Osteocyte (in vitro differentiated cells): ENCODE data around the gene UBA1. TPM values are rescaled to one million over a fixed set of nuclear protein-coding genes. Genes with fewer than 3 reads are reported as not detected.
"Not testable (repeated sequence)": the region's sequence is repeated elsewhere in the genome, so short reads cannot be mapped to it uniquely, and the experiment has no call there.

Source experiments
- DNase-seq: peaks from one replicate; pipeline ENCODE4 v3.0.0; 2021; ENCODE audit warnings: mixed read lengths; ENCODE audit not compliant: unreplicated experiment; ENCODE audit errors: extremely low spot score
- H3K27ac Mint-ChIP-seq: one replicate; pipeline ENCODE4 v1.8.0; 2021; ENCODE audit warnings: mild to moderate bottlenecking, mixed read lengths; ENCODE audit not compliant: unreplicated experiment
- H3K27me3 Mint-ChIP-seq: one replicate; pipeline ENCODE4 v1.8.0; 2021; ENCODE audit warnings: mixed read lengths; ENCODE audit not compliant: unreplicated experiment
- H3K36me3 Mint-ChIP-seq: one replicate; pipeline ENCODE4 v1.8.0; 2021; ENCODE audit warnings: mixed read lengths; ENCODE audit not compliant: unreplicated experiment
- H3K4me1 Mint-ChIP-seq: one replicate; pipeline ENCODE4 v1.8.0; 2021; ENCODE audit warnings: mixed read lengths; ENCODE audit not compliant: unreplicated experiment
- H3K4me3 Mint-ChIP-seq: one replicate; pipeline ENCODE4 v1.8.0; 2021; ENCODE audit warnings: mild to moderate bottlenecking, moderate library complexity, mixed read lengths; ENCODE audit not compliant: unreplicated experiment
- H3K9me3 Mint-ChIP-seq: one replicate; pipeline ENCODE4 v1.8.0; 2021; ENCODE audit warnings: mixed read lengths; ENCODE audit not compliant: unreplicated experiment
- CTCF ChIP-seq: fragments of 200-600 bp; sonication (generic); IDR thresholded peaks from 2 replicates; pipeline ENCODE4 v1.5.0; 2021; ENCODE audit warnings: antibody characterized with exemption, mild to moderate bottlenecking, moderate library complexity
- total RNA-seq: library from RNA; stranded (reverse); gene quantifications from 2 replicates; pipeline ENCODE4 v1.2.1, GENCODE V29; 2021

Gene UBA1
- total RNA-seq, 1 donor from 2014 or later = 350 TPM

- Mint-ChIP-seq H3K9me3 (peaks cover 8% of the 10 kb centered on the region), H3K27ac (no peak overlapping the region), H3K4me3 (no peak overlapping the region), H3K27me3 (no peaks in the 10 kb centered on the region), H3K4me1 (no peaks in the 10 kb centered on the region), H3K36me3 (peaks cover 24% of the 10 kb centered on the region)
- TF ChIP-seq CTCF = no peak
- no peak for DNase-seq
Measured at GRCh38 chrX:47250017-47250347, 56.4 kb downstream of the UBA1 start.

- not testable (repeated sequence) for H3K4me1 Mint-ChIP-seq, H3K36me3 Mint-ChIP-seq, H3K9me3 Mint-ChIP-seq, DNase-seq, H3K4me3 Mint-ChIP-seq, H3K27ac Mint-ChIP-seq, H3K27me3 Mint-ChIP-seq
Measured at GRCh38 chrX:47257620-47258019, 64.0 kb downstream of the UBA1 start.

Other genes with a start within 250 kb of the UBA1 start
- 0.18 TPM in 1 of 2 replicates, not detected in the other for gene RGN, start 115.4 kb upstream of the UBA1 start, total RNA-seq
- 79.8 and 83.6 TPM in 2 replicates for gene NDUFB11, start 49.1 kb upstream of the UBA1 start, total RNA-seq
- 36.9 and 37.6 TPM in 2 replicates for gene RBM10, start 48.6 kb upstream of the UBA1 start, total RNA-seq
- 174 and 177 TPM in 2 replicates for gene CDK16, start 24.9 kb downstream of the UBA1 start, total RNA-seq
- 194 and 203 TPM in 2 replicates for gene USP11, start 39.2 kb downstream of the UBA1 start, total RNA-seq
- gene ZNF157, start 176.7 kb downstream of the UBA1 start, total RNA-seq = 0.13 and 0.16 TPM in 2 replicates